HEK293 (cell line): ENCODE results near the gene MYLK3.

Experiments used
- ZNF223 ChIP-seq: fragments of 450-650 bp; formaldehyde crosslinking; IDR thresholded peaks from 2 replicates; pipeline ENCODE4 v1.5.1; 2016; ENCODE audit warnings: missing biosample characterization, missing genetic modification characterization
- ZNF510 ChIP-seq: fragments of 450-650 bp; formaldehyde crosslinking; IDR thresholded peaks from 2 replicates; pipeline ENCODE4 v1.5.1; 2018; ENCODE audit warnings: mild to moderate bottlenecking, missing genetic modification characterization, missing biosample characterization; ENCODE audit not compliant: insufficient replicate concordance
- TF ChIP-seq, protein P1 (sequence below): fragments of 450-650 bp; formaldehyde crosslinking; IDR thresholded peaks from 2 replicates; pipeline ENCODE4 v1.5.1; 2016; ENCODE audit warnings: missing biosample characterization, missing genetic modification characterization

DNA sequence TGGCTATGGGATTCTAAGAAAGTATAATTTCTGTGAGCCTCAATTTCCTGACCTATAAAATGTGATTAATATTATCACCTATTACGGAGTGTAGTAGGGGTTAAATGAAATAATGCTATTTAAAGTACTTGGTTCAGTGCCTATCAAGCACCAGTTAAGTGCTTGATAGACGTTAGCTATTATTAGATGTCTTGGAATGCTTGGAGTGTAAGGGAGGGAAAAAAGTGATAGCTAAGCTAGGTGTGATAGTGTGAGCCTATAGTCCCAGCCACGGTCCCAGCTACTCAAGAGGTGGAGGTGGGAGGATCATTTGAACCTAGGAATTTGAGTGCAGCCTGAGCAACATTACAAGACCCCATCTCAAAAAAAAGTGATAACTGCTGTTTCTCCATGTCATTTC is 51.2 kb downstream of the MYLK3 start:
- TF ChIP-seq, protein P1, sequence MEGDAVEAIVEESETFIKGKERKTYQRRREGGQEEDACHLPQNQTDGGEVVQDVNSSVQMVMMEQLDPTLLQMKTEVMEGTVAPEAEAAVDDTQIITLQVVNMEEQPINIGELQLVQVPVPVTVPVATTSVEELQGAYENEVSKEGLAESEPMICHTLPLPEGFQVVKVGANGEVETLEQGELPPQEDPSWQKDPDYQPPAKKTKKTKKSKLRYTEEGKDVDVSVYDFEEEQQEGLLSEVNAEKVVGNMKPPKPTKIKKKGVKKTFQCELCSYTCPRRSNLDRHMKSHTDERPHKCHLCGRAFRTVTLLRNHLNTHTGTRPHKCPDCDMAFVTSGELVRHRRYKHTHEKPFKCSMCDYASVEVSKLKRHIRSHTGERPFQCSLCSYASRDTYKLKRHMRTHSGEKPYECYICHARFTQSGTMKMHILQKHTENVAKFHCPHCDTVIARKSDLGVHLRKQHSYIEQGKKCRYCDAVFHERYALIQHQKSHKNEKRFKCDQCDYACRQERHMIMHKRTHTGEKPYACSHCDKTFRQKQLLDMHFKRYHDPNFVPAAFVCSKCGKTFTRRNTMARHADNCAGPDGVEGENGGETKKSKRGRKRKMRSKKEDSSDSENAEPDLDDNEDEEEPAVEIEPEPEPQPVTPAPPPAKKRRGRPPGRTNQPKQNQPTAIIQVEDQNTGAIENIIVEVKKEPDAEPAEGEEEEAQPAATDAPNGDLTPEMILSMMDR: no peak
- TF ChIP-seq ZNF510 (tag by site-specific recombination) (no peak), ZNF223 (tag by site-specific recombination) (no peak)
